Mesendoderm (in vitro differentiated cells): Measurements from ENCODE around the gene LIN37.

Experiments used
- DNase-seq: peaks from one replicate; pipeline ENCODE4 v3.0.0; 2013
- H2AK5ac ChIP-seq: 2 replicates; pipeline ENCODE4 v1.6.1; 2013; ENCODE audit warnings: low read length, inconsistent platforms
- H2BK120ac ChIP-seq: 2 replicates; pipeline ENCODE4 v1.6.1; 2013; ENCODE audit warnings: low read depth, mild to moderate bottlenecking, low read length, moderate library complexity, mixed read lengths
- H2BK15ac ChIP-seq: replicated peaks from 2 replicates; pipeline ENCODE4 v1.6.1; 2013; ENCODE audit warnings: low read depth, mild to moderate bottlenecking, moderate library complexity
- H2BK5ac ChIP-seq: 2 replicates; pipeline ENCODE4 v1.6.1; 2013; ENCODE audit warnings: low read length, inconsistent platforms
- H3K18ac ChIP-seq: 2 replicates; pipeline ENCODE4 v1.6.1; 2013; ENCODE audit warnings: mild to moderate bottlenecking, low read length, mixed read lengths
- H3K23ac ChIP-seq: one replicate; pipeline ENCODE4 v1.6.1; 2013; ENCODE audit warnings: low read length
- H3K27ac ChIP-seq: 2 replicates; pipeline ENCODE4 v1.5.1; 2013; ENCODE audit warnings: low read depth, mild to moderate bottlenecking, inconsistent platforms, low read length, moderate library complexity
- H3K27me3 ChIP-seq: 2 replicates; pipeline ENCODE4 v1.6.1; 2013; ENCODE audit warnings: low read length, control low read depth, mild to moderate bottlenecking, inconsistent platforms; ENCODE audit not compliant: insufficient read depth, poor library complexity
- H3K36me3 ChIP-seq: 2 replicates; pipeline ENCODE4 v1.6.1; 2013; ENCODE audit warnings: low read length, inconsistent platforms; ENCODE audit not compliant: control insufficient read depth, insufficient read depth
- H3K4ac ChIP-seq: one replicate; pipeline ENCODE4 v1.6.1; 2013; ENCODE audit warnings: low read depth, mild to moderate bottlenecking, low read length, moderate library complexity
- H3K4me1 ChIP-seq: 2 replicates; pipeline ENCODE4 v1.6.1; 2013; ENCODE audit warnings: low read depth, low read length, inconsistent platforms; ENCODE audit not compliant: control insufficient read depth
- H3K4me2 ChIP-seq: 2 replicates; pipeline ENCODE4 v1.6.1; 2013; ENCODE audit warnings: low read length
- H3K4me3 ChIP-seq: 2 replicates; pipeline ENCODE4 v1.5.1; 2013; ENCODE audit warnings: mild to moderate bottlenecking, low read length
- H3K56ac ChIP-seq: one replicate; pipeline ENCODE4 v1.6.1; 2013; ENCODE audit warnings: low read length
- H3K79me1 ChIP-seq: 2 replicates; pipeline ENCODE4 v1.6.1; 2013; ENCODE audit warnings: low read length, inconsistent platforms
- H3K79me2 ChIP-seq: 2 replicates; pipeline ENCODE4 v1.6.1; 2013; ENCODE audit warnings: mild to moderate bottlenecking, low read length; ENCODE audit not compliant: control insufficient read depth, insufficient read depth
- H3K9ac ChIP-seq: 2 replicates; pipeline ENCODE4 v1.6.1; 2013; ENCODE audit warnings: low read length, inconsistent platforms
- H4K5ac ChIP-seq: one replicate; pipeline ENCODE4 v1.6.1; 2013; ENCODE audit warnings: low read length
- H4K8ac ChIP-seq: one replicate; pipeline ENCODE4 v1.6.1; 2013; ENCODE audit warnings: low read depth, mild to moderate bottlenecking, control low read depth, low read length, moderate library complexity
- WGBS: extraction: QIAGEN DNeasy Blood & Tissue Kit; methylation state at CpG from one replicate; pipeline ENCODE4 v1.1.7; 2013; ENCODE audit warnings: low lambda C conversion rate, missing lambda C conversion rate; ENCODE audit not compliant: insufficient coverage; ENCODE audit errors: extremely low coverage; 5-methylcytosine and 5-hydroxymethylcytosine counted together

The LIN37 gene

DNA sequence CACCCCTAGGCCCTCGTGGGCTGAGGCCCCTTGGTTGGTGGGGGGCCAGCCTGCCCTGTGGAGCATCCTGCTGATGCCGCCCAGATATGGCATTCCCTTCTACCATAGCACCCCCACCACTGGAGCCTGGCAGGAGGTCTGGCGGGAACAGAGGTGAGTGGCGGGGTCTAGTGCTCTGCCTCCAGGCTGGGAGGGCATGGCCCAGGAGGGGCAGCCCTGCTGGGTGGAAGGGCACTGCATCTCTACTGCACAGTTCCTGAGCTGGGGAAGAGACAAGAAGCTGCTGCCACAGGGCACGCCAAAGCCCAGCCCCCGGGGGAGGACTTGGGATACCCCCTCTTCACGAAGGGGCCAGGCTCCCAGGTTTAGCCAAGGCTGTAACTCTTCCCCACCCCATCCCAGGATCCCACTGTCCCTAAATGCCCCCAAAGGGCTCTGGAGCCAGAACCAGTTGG, 33.0 kb upstream of the LIN37 start:
- H3K36me3 ChIP-seq: no peaks in the 10 kb centered on the region
- no peak overlapping the region for H3K18ac ChIP-seq
- peaks cover 12% of the 10 kb centered on the region for H3K79me1 ChIP-seq
- H3K4ac ChIP-seq: no peak overlapping the region
- no CpG with 5 or more reads among the region's 7 CpGs for WGBS
- H3K9ac ChIP-seq: no peak overlapping the region
- H3K56ac ChIP-seq: peak overlapping the region; percentile 98
- H4K8ac ChIP-seq: no peak overlapping the region
- no peak overlapping the region for H2BK15ac ChIP-seq
- H3K4me2 ChIP-seq: no peak overlapping the region
- H3K23ac ChIP-seq: no peak overlapping the region
- no peak for DNase-seq
- H4K5ac ChIP-seq: no peak overlapping the region
- no peaks in the 10 kb centered on the region for H3K27me3 ChIP-seq
- peaks cover 13% of the 10 kb centered on the region for H3K79me2 ChIP-seq
- H3K4me3 ChIP-seq: no peak overlapping the region
- H2BK5ac ChIP-seq: no peak overlapping the region
- H3K27ac ChIP-seq: no peak overlapping the region
- H3K4me1 ChIP-seq: peaks cover 5% of the 10 kb centered on the region
- H2AK5ac ChIP-seq: no peak overlapping the region
- no peak overlapping the region for H2BK120ac ChIP-seq

- Histone ChIP-seq H4K8ac (no peak overlapping the region), H3K4me3 (peak overlapping the region; percentile 15), H3K9ac (peak overlapping the region; percentile 66), H2BK15ac (no peak overlapping the region), H3K4ac (no peak overlapping the region), H2BK120ac (no peak overlapping the region), H3K18ac (no peak overlapping the region), H3K27ac (peak overlapping the region; percentile 90), H3K4me2 (peak overlapping the region; percentile 99), H3K27me3 (no peaks in the 10 kb centered on the region), H3K36me3 (no peaks in the 10 kb centered on the region), H3K79me1 (peaks cover 12% of the 10 kb centered on the region), H3K4me1 (peaks cover 5% of the 10 kb centered on the region), H2AK5ac (no peak overlapping the region), H4K5ac (no peak overlapping the region), H2BK5ac (no peak overlapping the region), H3K79me2 (peaks cover 13% of the 10 kb centered on the region), H3K56ac (peak overlapping the region; percentile 98), H3K23ac (peak overlapping the region; percentile 66)
- no peak for DNase-seq
- WGBS: no CpG with 5 or more reads among the region's 52 CpGs
These were observed 32.2 kb upstream of the LIN37 start for GRCh38 chr19:35715981-35716800.

GRCh38 chr19:35716801-35717664, 31.3 kb upstream of the LIN37 start:
- H3K36me3 ChIP-seq: peaks cover 3% of the 10 kb centered on the region
- peak overlapping the region; percentile 7 for H3K23ac ChIP-seq
- H2BK5ac ChIP-seq: peak overlapping the region; percentile 45
- peak overlapping the region; percentile 98 for H3K56ac ChIP-seq
- H3K4ac ChIP-seq: no peak overlapping the region
- no peaks in the 10 kb centered on the region for H3K27me3 ChIP-seq
- H3K4me2 ChIP-seq: peak overlapping the region; percentile 99
- no peak overlapping the region for H2AK5ac ChIP-seq
- no peak overlapping the region for H4K8ac ChIP-seq
- WGBS: no CpG with 5 or more reads among the region's 77 CpGs
- no peak overlapping the region for H2BK120ac ChIP-seq
- no peak overlapping the region for H4K5ac ChIP-seq
- H3K27ac ChIP-seq: peak overlapping the region; percentile 90
- peak overlapping the region; percentile 15 for H3K4me3 ChIP-seq
- peak; percentile 98 for DNase-seq
- peaks cover 13% of the 10 kb centered on the region for H3K79me2 ChIP-seq
- H3K4me1 ChIP-seq: peaks cover 5% of the 10 kb centered on the region
- peak overlapping the region; percentile 66 for H3K9ac ChIP-seq
- H3K18ac ChIP-seq: peak overlapping the region; percentile 7
- H3K79me1 ChIP-seq: peaks cover 13% of the 10 kb centered on the region
- no peak overlapping the region for H2BK15ac ChIP-seq

DNA sequence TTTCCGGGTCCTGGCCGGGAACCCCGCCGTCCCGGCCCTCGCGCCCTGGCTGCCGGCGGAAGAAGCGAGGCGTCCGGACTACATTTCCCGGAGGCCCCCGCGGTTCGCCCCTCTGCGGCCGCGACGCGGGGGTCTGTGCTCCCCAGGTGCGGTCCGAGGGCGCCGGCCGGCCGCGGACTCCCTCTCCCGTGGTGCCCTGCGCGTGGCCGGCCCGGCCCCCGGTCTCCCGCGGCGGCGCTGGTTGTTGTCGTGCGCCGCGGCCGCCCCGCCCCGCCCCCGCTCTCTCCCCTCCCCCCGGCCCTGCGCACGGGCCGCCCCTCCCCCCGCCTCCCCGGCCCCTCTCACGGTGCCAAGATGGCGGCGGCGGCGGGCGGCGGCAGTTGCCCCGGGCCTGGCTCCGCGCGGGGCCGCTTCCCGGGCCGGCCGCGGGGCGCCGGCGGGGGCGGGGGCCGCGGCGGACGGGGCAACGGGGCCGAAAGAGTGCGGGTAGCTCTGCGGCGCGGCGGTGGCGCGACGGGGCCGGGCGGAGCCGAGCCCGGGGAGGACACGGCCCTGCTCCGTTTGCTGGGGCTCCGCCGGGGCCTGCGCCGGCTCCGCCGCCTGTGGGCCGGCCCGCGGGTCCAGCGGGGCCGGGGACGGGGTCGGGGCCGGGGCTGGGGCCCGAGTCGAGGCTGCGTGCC, 30.6 kb upstream of the LIN37 start, which contains the start of gene KMT2B:
Gene KMT2B (plus strand): TSS at position 339 of the 680 bp plus-strand sequence. CDS start 16 bp downstream, at position 355.
- H3K4me1 ChIP-seq: peaks cover 5% of the 10 kb centered on the region
- H3K18ac ChIP-seq: peak within 1 kb of the TSS; percentile 77
- H3K9ac ChIP-seq: peak within 1 kb of the TSS; percentile 95
- no peak within 1 kb of the TSS for H2BK120ac ChIP-seq
- peaks cover 13% of the 10 kb centered on the region for H3K79me1 ChIP-seq
- peak within 1 kb of the TSS; percentile 79 for H3K4ac ChIP-seq
- H4K5ac ChIP-seq: no peak within 1 kb of the TSS
- no peak within 1 kb of the TSS for H4K8ac ChIP-seq
- peak within 1 kb of the TSS; percentile 7 for H3K23ac ChIP-seq
- H2AK5ac ChIP-seq: no peak within 1 kb of the TSS
- peak within 1 kb of the TSS; percentile 99 for H3K4me2 ChIP-seq
- H2BK5ac ChIP-seq: peak within 1 kb of the TSS; percentile 45
- H2BK15ac ChIP-seq: no peak within 1 kb of the TSS
- H3K27me3 ChIP-seq: no peaks in the 10 kb centered on the region
- WGBS: no CpG with 5 or more reads among the region's 109 CpGs
- DNase-seq: no peak
- H3K36me3 ChIP-seq: peaks cover 6% of the 10 kb centered on the region
- H3K56ac ChIP-seq: peak within 1 kb of the TSS; percentile 98
- peak within 1 kb of the TSS; percentile 90 for H3K4me3 ChIP-seq
- H3K79me2 ChIP-seq: peaks cover 13% of the 10 kb centered on the region
- peak within 1 kb of the TSS; percentile 90 for H3K27ac ChIP-seq

DNA sequence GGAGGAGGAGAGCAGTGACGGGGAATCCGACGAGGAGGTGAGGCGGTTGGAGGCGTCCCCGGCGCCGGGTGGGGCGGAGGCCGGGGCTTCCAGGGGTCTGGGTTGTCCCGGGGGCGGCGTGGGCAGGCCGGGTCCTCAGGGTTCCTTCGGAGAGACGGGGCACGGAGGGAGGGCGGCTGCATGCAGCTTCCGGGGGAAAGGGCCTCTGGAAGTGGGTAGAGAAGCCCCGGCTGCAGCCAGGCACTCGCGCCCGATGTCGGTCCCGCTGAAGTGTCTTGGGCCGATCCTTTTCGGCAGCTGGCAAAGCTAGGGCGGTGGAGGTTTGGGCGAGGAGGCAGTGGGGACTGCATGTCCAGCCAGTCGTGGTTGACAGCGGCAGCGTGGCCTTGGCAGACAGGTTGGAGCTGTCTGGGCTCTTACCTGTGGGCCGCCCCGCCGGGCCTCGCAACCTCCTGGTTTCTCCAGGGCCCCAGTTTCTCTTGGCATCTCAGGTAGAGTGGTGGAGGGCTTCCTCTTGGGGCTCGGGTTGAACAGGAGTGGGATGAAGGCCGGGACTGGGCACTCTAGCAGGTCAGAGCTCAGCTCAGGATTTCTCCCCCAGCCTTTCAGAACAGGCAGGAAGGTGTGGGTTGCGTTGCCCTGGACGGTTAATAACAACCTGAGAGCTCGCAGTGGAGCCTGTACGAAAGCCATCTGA, 29.9 kb upstream of the LIN37 start:
- H3K56ac ChIP-seq: peak overlapping the region; percentile 97
- H3K4me2 ChIP-seq: peak overlapping the region; percentile 99
- DNase-seq: peak; percentile 28
- peak overlapping the region; percentile 77 for H3K18ac ChIP-seq
- H3K9ac ChIP-seq: peak overlapping the region; percentile 95
- peak overlapping the region; percentile 90 for H3K4me3 ChIP-seq
- H4K5ac ChIP-seq: no peak overlapping the region
- H2BK5ac ChIP-seq: no peak overlapping the region
- no peaks in the 10 kb centered on the region for H3K27me3 ChIP-seq
- H3K4me1 ChIP-seq: peaks cover 5% of the 10 kb centered on the region
- H3K23ac ChIP-seq: no peak overlapping the region
- peaks cover 13% of the 10 kb centered on the region for H3K79me2 ChIP-seq
- peak overlapping the region; percentile 79 for H3K4ac ChIP-seq
- peaks cover 11% of the 10 kb centered on the region for H3K36me3 ChIP-seq
- H2BK15ac ChIP-seq: no peak overlapping the region
- no CpG with 5 or more reads among the region's 42 CpGs for WGBS
- no peak overlapping the region for H2BK120ac ChIP-seq
- H3K27ac ChIP-seq: no peak overlapping the region
- H4K8ac ChIP-seq: no peak overlapping the region
- no peak overlapping the region for H2AK5ac ChIP-seq
- H3K79me1 ChIP-seq: peaks cover 13% of the 10 kb centered on the region
